ENCODE results near the gene ESPNL.

ESPNL gene

GRCh38 chr2:238173692-238174091 is 73.6 kb downstream of the ESPNL start:
- DNase-seq, result no peak

GRCh38 chr2:238174291-238174690 is 74.2 kb downstream of the ESPNL start:
- no peak for DNase-seq

- no peak for DNase-seq
Observed at GRCh38 chr2:238174701-238175100, 74.6 kb downstream of the ESPNL start.

GRCh38 chr2:238176613-238177012 is 76.5 kb downstream of the ESPNL start:
- DNase-seq, result no peak

GRCh38 chr2:238180554-238180953 is 80.4 kb downstream of the ESPNL start:
- DNase-seq, result no peak

GRCh38 chr2:238182362-238182761 is 82.2 kb downstream of the ESPNL start:
- DNase-seq, result no peak
